Right ventricle myocardium superior (tissue), 1 donor: ENCODE results near the gene C16orf90. TPM values are rescaled to one million over a fixed set of nuclear protein-coding genes. Genes with fewer than 3 reads are reported as not detected.
A peak's percentile ranks its signal among the peaks of the same experiment; 100 is the strongest.

Source experiments
- ATAC-seq: fragments of 200-7000 bp; cut with Tn5 transposase; one replicate; pipeline ENCODE4 v1.9.1; 2020; ENCODE audit warnings: mild to moderate bottlenecking; ENCODE audit not compliant: poor library complexity
- DNase-seq: peaks from one replicate; pipeline ENCODE4 v3.0.0-alpha.2; 2020
- intact Hi-C: fragments of 100-400 bp; cut with DNase I; formaldehyde crosslinking; loops from one replicate; pipeline ENCODE4 v1.11.2; 2022
- microRNA-seq: library from miRNA; unstranded; fragments of <30 nt; microRNA quantifications from one replicate; pipeline ENCODE4 v1.2.0, GENCODE V29; 2020
- total RNA-seq: library from RNA; stranded (reverse); fragmentation: NEBNext Ultra II Directional; extraction: Animal tissue kit (Norgen Biotek cat#: 25700); gene quantifications from one replicate; pipeline ENCODE4 v1.2.1, GENCODE V29; 2021
- donor health status: DM: no; HTN: yes; CAD: no; lungs with severe emphysema.

C16orf90 gene
- total RNA-seq, 1 donor from 2014 or later = not detected

DNA sequence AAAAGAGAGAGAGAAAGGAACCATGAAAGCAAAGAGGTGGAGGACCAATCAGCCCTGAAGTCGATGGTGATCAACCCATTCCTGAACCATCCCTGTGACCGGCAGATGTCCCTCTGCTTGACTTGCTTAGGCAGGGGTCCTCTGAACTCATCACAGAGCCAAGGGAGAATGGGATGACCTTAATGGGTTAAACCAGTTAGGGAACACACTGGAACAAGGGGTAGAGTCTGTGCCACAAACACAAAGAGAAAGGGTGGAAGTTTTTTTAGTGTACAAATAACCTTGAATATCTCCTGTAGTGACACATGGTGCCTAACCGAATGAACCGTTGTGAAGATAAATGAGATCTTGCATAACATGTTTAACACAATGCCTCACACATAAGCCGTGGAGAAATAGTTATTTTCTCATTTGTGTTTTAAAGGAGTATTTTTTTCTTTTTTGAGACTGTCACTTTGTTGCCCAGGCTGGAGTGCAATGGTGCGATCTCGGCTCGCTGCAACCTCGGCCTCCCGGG is 40.6 kb downstream of the C16orf90 start:
- DNase-seq (no peak), ATAC-seq (no peak)
- intact Hi-C loops = loop anchor here (5.0 kb wide), 2 partner anchors 147 to 192 kb away; partner anchors contain the start of genes TIGD7 and ZNF75A

DNA sequence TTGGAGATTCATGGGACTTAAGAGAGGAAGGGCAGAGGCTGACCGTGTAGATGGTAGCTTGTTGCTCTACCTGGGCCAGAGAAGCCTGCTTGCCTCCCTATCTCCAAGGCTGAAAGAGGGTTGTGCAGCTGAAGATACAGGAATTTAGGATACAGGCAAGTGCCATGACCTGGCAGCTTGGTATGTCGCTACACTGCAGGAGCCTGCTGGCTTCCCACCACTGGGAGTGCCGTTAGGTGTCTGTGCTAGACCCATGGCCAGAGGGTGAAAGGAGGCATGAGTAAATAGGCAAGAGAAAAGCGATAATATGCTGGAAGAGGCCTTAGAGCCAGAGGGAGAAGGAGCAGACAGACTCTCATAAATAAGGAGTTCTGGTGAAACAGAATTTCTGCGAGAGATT is 41.2 kb downstream of the C16orf90 start:
- intact Hi-C loops = no loop called here
- ATAC-seq = no peak

DNA sequence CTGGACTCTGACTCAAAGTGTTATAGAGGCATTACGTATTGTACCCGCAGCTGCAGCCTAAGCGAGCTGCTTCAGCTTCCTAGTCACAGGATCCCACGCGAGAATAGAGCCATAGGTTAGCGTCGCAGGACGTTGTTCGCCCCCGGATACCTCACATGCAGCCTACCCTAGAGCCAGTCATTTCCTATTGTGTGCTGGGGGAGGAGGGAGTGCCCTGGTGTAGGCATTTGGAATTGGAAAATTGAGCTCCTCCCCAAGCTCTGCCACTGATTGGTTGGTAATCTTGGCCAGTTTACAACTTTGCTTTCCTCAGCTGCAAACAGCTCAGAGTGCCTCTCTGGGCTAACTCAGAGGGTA is 51.3 kb downstream of the C16orf90 start:
- no peak for DNase-seq
- intact Hi-C loops = no loop called here
- peak; percentile 72 for ATAC-seq

More for the DNA sequence above, 41.2 kb downstream of the C16orf90 start:
- no peak for DNase-seq

Small RNAs within 50 kb of the gene (microRNA-seq; reads per million reads assigned to microRNA genes)
- not detected for gene MIR6126

Other genes with a start within 250 kb of the C16orf90 start
- gene MEFV, start 238.9 kb downstream of the C16orf90 start, total RNA-seq = 0.78 TPM
- gene ZNF263, start 212.0 kb downstream of the C16orf90 start, total RNA-seq = 7.9 TPM
- 9.4 TPM for gene TIGD7, start 190.1 kb downstream of the C16orf90 start, total RNA-seq
- 16.8 TPM for gene ZNF75A, start 190.0 kb downstream of the C16orf90 start, total RNA-seq
- not detected for gene OR2C1, start 139.6 kb downstream of the C16orf90 start, total RNA-seq
- 5.5 TPM for gene ZSCAN32, start 94.5 kb downstream of the C16orf90 start, total RNA-seq
- 11.3 TPM for gene ZNF174, start 94.3 kb downstream of the C16orf90 start, total RNA-seq
- gene ZNF597, start 52.0 kb downstream of the C16orf90 start, total RNA-seq = 1.5 TPM
- 47.0 TPM for gene NAA60, start 51.8 kb downstream of the C16orf90 start, total RNA-seq
- gene CLUAP1, start 5.5 kb upstream of the C16orf90 start, total RNA-seq = 17.4 TPM
- gene NLRC3, start 81.9 kb upstream of the C16orf90 start, total RNA-seq = 0.89 TPM
- 3.2 TPM for gene SLX4, start 116.1 kb upstream of the C16orf90 start, total RNA-seq
- 8.1 TPM for gene DNASE1, start 159.2 kb upstream of the C16orf90 start, total RNA-seq
- gene TRAP1, start 222.0 kb upstream of the C16orf90 start, total RNA-seq = 146 TPM